ENCODE measurements around the gene NCDN.

NCDN gene

GRCh38 chr1:35590476-35591040, 33.0 kb downstream of the NCDN start:
- no peak for DNase-seq (ENCODE audit: low read depth)

DNA sequence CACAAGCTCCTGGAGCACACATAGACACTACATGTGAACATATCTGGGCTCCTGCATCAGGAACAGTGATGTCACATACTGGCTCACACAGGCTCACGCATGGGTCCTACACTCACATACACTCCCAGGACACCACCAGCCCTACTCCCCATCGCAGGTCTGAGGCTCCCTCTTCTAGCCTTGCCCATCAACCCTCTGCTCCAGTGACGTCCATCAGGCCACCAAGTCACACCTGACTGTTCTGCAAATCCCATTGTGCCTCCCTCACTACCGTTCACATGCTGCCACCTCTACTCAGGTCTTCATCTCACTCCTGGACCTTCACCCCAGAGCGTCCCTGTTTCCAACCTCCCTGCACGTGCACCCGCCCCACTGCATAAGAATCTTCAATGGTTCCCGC, 33.6 kb downstream of the NCDN start:
- DNase-seq (ENCODE audit: low read depth), result no peak

DNA sequence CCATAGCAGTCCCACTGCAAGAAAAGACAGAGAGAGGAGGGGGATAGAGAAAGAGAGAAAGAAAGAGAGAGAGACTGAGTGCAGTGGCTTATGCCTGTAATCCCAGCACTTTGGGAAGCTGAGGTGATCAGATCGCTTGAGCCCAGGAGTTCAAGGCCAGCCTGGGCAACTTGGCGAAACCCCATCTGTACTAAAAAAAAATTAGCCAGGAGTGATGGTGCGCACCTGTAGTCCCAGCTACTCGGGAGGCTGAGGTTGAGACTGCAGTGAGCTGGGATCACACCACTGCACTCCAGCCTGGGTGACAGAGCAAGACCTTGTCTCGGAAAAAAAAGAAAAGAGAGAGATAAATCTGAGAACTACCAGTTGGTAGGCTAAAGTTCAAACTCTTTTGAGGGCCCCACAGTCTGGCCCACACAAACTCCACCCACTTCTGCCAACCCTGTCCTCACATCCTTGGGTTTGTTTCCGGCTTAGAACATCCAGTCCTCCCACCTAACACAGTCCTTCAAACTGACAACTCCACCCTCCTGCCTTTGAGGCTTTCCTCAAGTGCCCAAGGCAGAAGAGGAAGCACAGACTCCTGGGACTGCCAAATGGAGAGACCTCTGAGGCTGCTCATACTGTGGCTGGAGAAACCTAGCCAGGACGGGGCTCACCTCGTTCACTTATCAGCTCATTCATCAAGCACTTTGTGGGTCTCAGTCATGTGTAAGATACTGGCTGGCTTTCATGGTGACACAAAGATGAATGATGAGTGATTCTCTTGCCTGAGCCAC, 35.6 kb downstream of the NCDN start:
- DNase-seq (ENCODE audit: low read depth), result no peak

DNA sequence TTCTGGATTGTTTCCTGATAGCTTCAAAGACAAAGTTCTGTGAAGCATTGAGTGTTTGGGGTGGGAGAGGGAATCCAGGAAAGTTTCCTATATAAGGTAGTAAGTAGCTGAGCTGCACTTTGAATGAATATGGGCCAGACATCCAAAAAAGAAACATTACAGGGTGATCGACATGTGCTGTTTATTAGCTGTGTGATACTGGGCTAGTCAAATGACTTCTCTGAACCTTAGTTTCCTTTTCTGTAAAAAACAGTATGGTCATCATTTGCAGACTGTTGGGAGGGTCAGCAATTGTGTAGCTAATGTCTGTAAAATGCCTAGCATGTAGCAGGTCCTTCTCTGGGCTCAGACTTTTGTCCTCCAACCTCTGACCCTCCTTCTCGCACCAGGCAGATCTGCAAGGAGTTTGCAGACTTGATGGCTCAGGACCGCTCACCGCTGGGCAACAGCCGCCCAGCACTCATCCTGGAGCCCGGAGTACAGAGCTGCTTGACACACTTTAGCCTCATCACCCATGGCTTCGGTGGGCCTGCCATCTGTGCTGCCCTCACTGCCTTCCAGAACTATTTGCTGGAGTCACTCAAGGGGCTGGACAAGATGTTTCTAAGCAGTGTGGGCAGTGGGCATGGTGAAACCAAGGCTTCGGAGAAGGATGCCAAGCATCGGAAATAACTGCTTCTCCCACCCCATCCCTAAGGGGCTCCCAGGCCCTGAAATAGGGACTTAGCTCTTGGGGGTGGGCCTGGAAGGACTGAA, 36.6 kb downstream of the NCDN start:
- no peak for DNase-seq (ENCODE audit: low read depth)

DNA sequence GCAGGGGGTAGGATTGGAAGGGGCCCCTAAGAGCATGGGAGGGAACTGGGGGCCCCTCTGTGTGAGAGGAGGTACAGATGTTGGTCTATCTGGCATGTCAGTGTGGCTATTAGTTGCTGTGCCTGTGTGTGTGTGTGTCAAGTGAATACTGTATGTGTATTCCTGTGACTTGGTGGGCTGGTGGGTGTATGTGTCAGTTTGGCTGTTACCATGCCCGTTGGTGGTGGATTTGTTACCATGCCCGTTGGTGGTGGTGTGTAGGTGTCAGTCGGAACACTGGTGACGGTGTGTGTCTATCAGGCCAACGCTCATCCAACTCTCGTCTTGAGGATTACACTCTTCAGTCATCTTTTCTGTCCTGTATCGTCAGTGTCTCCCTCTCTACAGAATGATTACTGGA, 38.1 kb downstream of the NCDN start:
- DNase-seq (ENCODE audit: low read depth), result no peak

- no peak for DNase-seq (ENCODE audit: low read depth)
Observed at GRCh38 chr1:35597870-35598269, 40.3 kb downstream of the NCDN start.

GRCh38 chr1:35598895-35599294, 41.3 kb downstream of the NCDN start:
- no peak for DNase-seq (ENCODE audit: low read depth)

GRCh38 chr1:35599411-35599810, 41.8 kb downstream of the NCDN start:
- DNase-seq (ENCODE audit: low read depth), result no peak

- no peak for DNase-seq (ENCODE audit: low read depth)
Observed at GRCh38 chr1:35600593-35600992, 43.0 kb downstream of the NCDN start.

DNA sequence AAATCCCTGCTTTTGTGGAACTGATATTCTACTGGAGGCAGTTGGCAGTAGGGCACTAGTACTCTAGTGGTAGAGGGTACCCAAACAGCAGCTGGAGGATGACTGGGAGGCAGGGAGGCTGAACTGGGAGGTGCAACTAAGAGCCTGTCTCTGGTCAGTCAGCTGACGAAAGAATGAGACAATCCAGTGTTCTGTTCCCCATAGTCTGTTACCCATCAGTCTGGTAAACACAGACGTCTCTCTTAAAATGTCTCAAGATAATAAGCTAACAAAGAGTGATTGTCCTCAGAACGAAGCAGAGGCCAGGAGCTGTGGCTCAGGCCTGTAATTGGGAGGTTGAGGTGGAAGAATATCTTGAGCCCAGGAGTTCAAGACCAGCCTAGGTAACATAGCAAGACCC, 45.9 kb downstream of the NCDN start:
- DNase-seq (ENCODE audit: low read depth), result no peak

DNA sequence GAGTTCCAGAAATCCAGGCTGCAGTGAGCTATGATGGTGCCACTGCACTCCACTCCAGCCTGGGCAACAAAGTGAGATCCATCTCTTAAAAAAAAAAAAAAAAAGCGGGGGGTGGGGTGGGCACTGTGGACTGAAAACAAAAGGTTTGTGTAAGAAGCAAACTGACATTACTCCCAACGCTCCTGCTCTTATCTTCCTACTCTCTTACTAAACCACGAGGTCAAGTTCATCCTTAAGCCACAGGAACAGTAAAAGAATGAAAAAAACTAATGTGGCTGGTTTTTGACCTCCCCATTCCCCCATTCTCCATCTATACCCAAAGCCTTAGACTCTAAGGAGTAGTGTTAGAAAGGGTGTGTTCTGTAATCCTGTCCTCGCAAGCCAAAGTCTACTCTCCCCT, 46.3 kb downstream of the NCDN start:
- no peak for DNase-seq (ENCODE audit: low read depth)

DNA sequence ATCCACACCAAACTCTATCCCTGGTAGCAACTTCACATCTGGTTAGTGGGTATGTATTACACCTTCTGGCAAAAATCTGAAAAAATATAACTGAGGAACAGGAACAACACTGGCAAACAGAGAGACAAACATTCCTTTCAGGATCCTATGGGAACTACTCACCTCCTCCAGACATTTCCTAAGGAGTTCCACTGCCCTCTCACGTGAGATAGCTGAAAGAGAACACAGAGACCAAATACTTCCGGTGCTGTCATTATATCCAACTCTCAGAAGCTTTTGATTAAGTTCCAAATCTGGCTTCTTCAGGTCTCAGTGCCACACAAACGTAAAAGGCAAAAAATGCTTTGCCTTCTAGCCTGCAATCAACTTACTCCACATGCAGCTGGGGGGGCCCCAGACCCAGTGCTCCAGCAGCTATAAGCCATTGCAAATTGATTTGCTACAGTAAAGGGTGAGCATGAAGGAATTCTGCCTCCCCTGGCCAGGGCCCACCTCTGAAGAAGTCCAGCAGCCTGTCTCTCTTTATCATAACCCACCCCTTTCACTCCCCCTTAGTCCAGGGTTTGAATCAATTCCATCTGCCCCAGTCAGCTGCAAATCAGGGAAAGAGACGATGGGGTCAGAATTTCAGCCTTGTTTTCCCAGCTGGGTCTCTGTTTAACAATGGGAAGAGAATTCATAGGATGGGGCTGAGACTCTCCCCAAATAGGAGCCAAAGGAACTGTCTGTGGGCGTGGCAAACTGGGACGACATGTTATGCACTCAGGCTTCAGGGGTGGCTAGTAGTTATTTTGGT, 47.7 kb downstream of the NCDN start:
- DNase-seq (ENCODE audit: low read depth), result no peak

- DNase-seq (ENCODE audit: low read depth), result no peak
Observed at GRCh38 chr1:35605867-35606182, 48.2 kb downstream of the NCDN start.

GRCh38 chr1:35611655-35612054, 54.1 kb downstream of the NCDN start:
- DNase-seq (ENCODE audit: low read depth), result no peak

DNA sequence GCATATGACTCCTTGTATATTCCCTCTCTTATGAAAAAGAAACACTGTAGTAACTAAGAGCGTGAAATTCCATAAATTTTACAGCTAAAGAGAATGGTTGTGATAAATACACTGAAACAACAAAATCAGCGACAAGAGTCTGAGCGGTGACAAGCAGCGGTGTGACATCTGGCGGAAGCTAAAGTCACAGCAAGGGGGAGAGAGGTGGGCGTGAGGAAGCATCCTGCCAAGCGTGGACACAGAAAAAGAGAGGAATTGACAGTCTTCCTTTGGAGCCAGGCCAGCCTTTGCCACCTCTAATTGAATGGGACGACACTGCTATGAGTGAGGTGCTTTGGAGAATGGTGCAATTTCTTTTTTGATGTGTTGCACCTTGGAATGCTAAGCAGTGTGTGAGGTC, 57.8 kb downstream of the NCDN start:
- DNase-seq (ENCODE audit: low read depth), result no peak
